H1 (cell line): ENCODE results near the gene KYNU.

ENCODE experiments used
- BCL11A ChIP-seq, 2 experiments: IDR thresholded peaks; one replicate each; pipeline ENCODE4 v1.6.1; 2011; ENCODE audit warnings: low read depth in 2 of 2, low read length in 2 of 2, mild to moderate bottlenecking in 2 of 2
- CHD2 ChIP-seq: IDR thresholded peaks from 2 replicates; pipeline ENCODE4 v1.6.1; 2012; ENCODE audit warnings: low read length, improper control_type of control experiment
- CREB1 ChIP-seq: IDR thresholded peaks from 2 replicates; pipeline ENCODE4 v1.6.1; 2012; ENCODE audit warnings: inconsistent platforms
- POLR2A ChIP-seq, 2 experiments: IDR thresholded peaks; 1 replicate in 1 of 2; 2 replicates in 1 of 2; pipeline ENCODE4 v1.6.1; 2011; ENCODE audit warnings: low read depth in 2 of 2, low read length in 2 of 2, mild to moderate bottlenecking in 2 of 2; ENCODE audit errors: control extremely low read depth in 1 of 2
- POLR2AphosphoS5 ChIP-seq: IDR thresholded peaks from 2 replicates; pipeline ENCODE4 v1.6.1; 2011; ENCODE audit warnings: low read depth, low read length
- TF ChIP-seq, protein P1 (sequence below), 3 experiments: IDR thresholded peaks; 1 replicate in 2 of 3; 2 replicates in 1 of 3; pipeline versions ENCODE4 v1.5.1 to v1.6.1; 2011; ENCODE audit warnings: low read length in 3 of 3, mild to moderate bottlenecking in 3 of 3, inconsistent platforms in 2 of 3, low read depth in 1 of 3, moderate library complexity in 1 of 3; ENCODE audit not compliant: insufficient read depth in 1 of 3; ENCODE audit errors: control extremely low read depth in 1 of 3
- TF ChIP-seq, protein P2 (sequence below): IDR thresholded peaks from 2 replicates; pipeline ENCODE4 v1.6.1; 2012; ENCODE audit warnings: inconsistent platforms

DNA sequence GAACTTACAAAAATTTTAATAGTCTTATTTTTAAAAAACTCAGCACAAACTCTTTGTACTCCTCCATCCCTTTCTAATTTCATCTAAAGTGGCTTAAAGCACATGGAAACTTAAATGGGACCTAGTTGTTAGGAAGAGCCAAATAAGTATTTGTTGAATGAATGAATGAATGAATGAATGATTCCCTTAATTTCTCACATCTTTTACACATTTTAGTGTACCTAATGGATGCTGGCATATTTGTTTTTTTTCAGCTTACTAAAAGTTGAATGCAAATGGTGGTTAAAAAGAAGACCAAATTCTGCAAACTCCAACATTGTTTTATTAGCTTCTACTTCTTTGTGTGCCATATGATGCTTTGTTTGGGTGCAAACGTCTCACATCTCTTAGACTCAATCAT lies 89.6 kb downstream of the KYNU start:
- TF ChIP-seq, protein P1, sequence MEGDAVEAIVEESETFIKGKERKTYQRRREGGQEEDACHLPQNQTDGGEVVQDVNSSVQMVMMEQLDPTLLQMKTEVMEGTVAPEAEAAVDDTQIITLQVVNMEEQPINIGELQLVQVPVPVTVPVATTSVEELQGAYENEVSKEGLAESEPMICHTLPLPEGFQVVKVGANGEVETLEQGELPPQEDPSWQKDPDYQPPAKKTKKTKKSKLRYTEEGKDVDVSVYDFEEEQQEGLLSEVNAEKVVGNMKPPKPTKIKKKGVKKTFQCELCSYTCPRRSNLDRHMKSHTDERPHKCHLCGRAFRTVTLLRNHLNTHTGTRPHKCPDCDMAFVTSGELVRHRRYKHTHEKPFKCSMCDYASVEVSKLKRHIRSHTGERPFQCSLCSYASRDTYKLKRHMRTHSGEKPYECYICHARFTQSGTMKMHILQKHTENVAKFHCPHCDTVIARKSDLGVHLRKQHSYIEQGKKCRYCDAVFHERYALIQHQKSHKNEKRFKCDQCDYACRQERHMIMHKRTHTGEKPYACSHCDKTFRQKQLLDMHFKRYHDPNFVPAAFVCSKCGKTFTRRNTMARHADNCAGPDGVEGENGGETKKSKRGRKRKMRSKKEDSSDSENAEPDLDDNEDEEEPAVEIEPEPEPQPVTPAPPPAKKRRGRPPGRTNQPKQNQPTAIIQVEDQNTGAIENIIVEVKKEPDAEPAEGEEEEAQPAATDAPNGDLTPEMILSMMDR (IDR thresholded peaks at IDR 0.05; ENCODE audit: control extremely low read depth in 1 of 3, insufficient read depth in 1 of 3, low read depth in 1 of 3, low read length in 3 of 3): no peak
- TF ChIP-seq CHD2: no peak
- no peak for TF ChIP-seq POLR2AphosphoS5
- TF ChIP-seq, protein P2, sequence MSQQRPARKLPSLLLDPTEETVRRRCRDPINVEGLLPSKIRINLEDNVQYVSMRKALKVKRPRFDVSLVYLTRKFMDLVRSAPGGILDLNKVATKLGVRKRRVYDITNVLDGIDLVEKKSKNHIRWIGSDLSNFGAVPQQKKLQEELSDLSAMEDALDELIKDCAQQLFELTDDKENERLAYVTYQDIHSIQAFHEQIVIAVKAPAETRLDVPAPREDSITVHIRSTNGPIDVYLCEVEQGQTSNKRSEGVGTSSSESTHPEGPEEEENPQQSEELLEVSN: no peak
- no peak for TF ChIP-seq CREB1
- TF ChIP-seq POLR2A (IDR thresholded peaks at IDR 0.05; ENCODE audit: control extremely low read depth in 1 of 2, low read depth in 2 of 2, low read length in 2 of 2): no peak
- TF ChIP-seq BCL11A (IDR thresholded peaks at IDR 0.05; ENCODE audit: low read depth in 2 of 2, low read length in 2 of 2): no peak
